ENCODE measurements around the gene PKHD1.

PKHD1 gene

DNA sequence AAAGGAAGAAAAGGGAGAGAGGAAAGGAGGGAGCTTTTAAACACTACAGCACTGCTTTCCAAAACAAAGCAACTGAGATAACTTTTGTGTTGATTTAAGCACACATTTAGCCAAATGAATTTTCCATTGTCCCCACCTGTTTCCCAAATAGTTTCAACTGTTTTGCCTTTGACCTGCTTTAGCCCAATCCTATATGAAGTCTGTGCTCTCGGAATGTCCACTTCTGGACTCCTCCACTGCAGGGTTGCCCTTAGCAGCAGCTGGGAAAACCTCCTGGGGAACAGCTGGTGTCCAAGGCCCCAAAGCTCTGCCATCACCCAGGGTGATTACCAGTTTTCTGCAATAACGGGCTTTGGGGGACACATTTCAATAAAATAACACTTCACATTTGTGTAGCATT is 44.9 kb upstream of the PKHD1 start:
- no peak for TF ChIP-seq TCF12 (IDR thresholded peaks at IDR 0.05; ENCODE audit: low read depth)
- no peak for TF ChIP-seq CREB1 (IDR thresholded peaks at IDR 0.05; ENCODE audit: low read depth)
- no peak for TF ChIP-seq ZBTB7A (IDR thresholded peaks at IDR 0.05; ENCODE audit: low read depth)
- no peak for TF ChIP-seq TAF1 (IDR thresholded peaks at IDR 0.05; ENCODE audit: low read depth)

GRCh38 chr6:52130440-52130839 is 43.0 kb upstream of the PKHD1 start:
- no peak for TF ChIP-seq MAX (IDR thresholded peaks at IDR 0.05)
- no peak for TF ChIP-seq NFIC (IDR thresholded peaks at IDR 0.05)
- TF ChIP-seq CEBPB (IDR thresholded peaks at IDR 0.05): no peak
- no peak for TF ChIP-seq EGR1 (IDR thresholded peaks at IDR 0.05)
- TF ChIP-seq TEAD4 (IDR thresholded peaks at IDR 0.05): no peak
- TF ChIP-seq REST (IDR thresholded peaks at IDR 0.05; ENCODE audit: low read depth): no peak
- no peak for TF ChIP-seq USF1 (IDR thresholded peaks at IDR 0.05)
- TF ChIP-seq TAF1 (IDR thresholded peaks at IDR 0.05; ENCODE audit: low read depth): no peak
- TF ChIP-seq RAD21 (IDR thresholded peaks at IDR 0.05; ENCODE audit: low read depth): no peak

DNA sequence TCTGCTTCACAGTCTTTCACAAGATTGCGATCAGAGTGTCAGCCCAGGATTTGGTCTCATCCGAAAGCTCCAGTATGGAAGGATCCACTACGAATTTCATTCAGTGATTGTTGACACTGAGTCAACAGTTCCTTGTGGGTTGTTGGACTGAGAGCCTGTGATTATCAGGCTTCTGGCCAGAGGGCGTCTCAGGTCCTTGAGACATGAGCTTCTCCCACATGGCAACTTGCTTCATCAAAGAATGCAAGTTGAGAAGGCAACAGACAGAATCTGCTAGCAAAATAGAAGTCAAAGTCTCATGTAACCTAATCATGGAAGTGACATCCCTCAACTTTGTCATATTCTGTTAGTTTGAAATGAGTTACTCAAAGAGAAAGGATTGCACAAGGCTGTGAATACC is 40.5 kb upstream of the PKHD1 start:
- TF ChIP-seq MAX (IDR thresholded peaks at IDR 0.05) (no peak), USF1 (IDR thresholded peaks at IDR 0.05) (no peak), TAF1 (IDR thresholded peaks at IDR 0.05; ENCODE audit: low read depth) (no peak), FOXM1 (IDR thresholded peaks at IDR 0.05; ENCODE audit: borderline replicate concordance, low read depth) (no peak), TEAD4 (IDR thresholded peaks at IDR 0.05) (no peak), EGR1 (IDR thresholded peaks at IDR 0.05) (no peak), CEBPB (IDR thresholded peaks at IDR 0.05) (no peak), REST (IDR thresholded peaks at IDR 0.05; ENCODE audit: low read depth) (no peak), TCF12 (IDR thresholded peaks at IDR 0.05; ENCODE audit: low read depth) (no peak), YY1 (IDR thresholded peaks at IDR 0.05; ENCODE audit: low read depth) (no peak), RAD21 (IDR thresholded peaks at IDR 0.05; ENCODE audit: low read depth) (no peak), CREB1 (IDR thresholded peaks at IDR 0.05; ENCODE audit: low read depth) (no peak), ZBTB7A (IDR thresholded peaks at IDR 0.05; ENCODE audit: low read depth) (no peak), NFIC (IDR thresholded peaks at IDR 0.05) (no peak), EP300 (IDR thresholded peaks at IDR 0.05; ENCODE audit: borderline replicate concordance) (no peak)

GRCh38 chr6:52126231-52126630 is 38.8 kb upstream of the PKHD1 start:
- TF ChIP-seq RAD21 (IDR thresholded peaks at IDR 0.05; ENCODE audit: low read depth): no peak
- no peak for TF ChIP-seq CREB1 (IDR thresholded peaks at IDR 0.05; ENCODE audit: low read depth)
- TF ChIP-seq USF1 (IDR thresholded peaks at IDR 0.05): no peak
- TF ChIP-seq EP300 (IDR thresholded peaks at IDR 0.05; ENCODE audit: borderline replicate concordance): no peak
- no peak for TF ChIP-seq MAX (IDR thresholded peaks at IDR 0.05)
- no peak for TF ChIP-seq FOXM1 (IDR thresholded peaks at IDR 0.05; ENCODE audit: borderline replicate concordance, low read depth)
- TF ChIP-seq TAF1 (IDR thresholded peaks at IDR 0.05; ENCODE audit: low read depth): no peak
- TF ChIP-seq REST (IDR thresholded peaks at IDR 0.05; ENCODE audit: low read depth): no peak
- no peak for TF ChIP-seq ZBTB7A (IDR thresholded peaks at IDR 0.05; ENCODE audit: low read depth)
- no peak for TF ChIP-seq EGR1 (IDR thresholded peaks at IDR 0.05)
- TF ChIP-seq YY1 (IDR thresholded peaks at IDR 0.05; ENCODE audit: low read depth): no peak
- TF ChIP-seq NFIC (IDR thresholded peaks at IDR 0.05): no peak
- TF ChIP-seq CEBPB (IDR thresholded peaks at IDR 0.05): no peak
- no peak for TF ChIP-seq TEAD4 (IDR thresholded peaks at IDR 0.05)
- no peak for TF ChIP-seq TCF12 (IDR thresholded peaks at IDR 0.05; ENCODE audit: low read depth)

Data from Ishikawa (cell line).